Nephron (organoid): ENCODE data around the gene FAM177A1.
"Not testable (repeated sequence)": the region's sequence is repeated elsewhere in the genome, so short reads cannot be mapped to it uniquely, and the experiment has no call there.

Experiments used
- H3K27ac Mint-ChIP-seq, 3 experiments: 2 replicates each; pipeline ENCODE4 v1.8.0; 2020; ENCODE audit warnings: mixed read lengths in 3 of 3, mild to moderate bottlenecking in 2 of 3, moderate library complexity in 1 of 3
- H3K27me3 Mint-ChIP-seq: 2 replicates; pipeline ENCODE4 v1.8.0; 2021; ENCODE audit warnings: low read depth, mild to moderate bottlenecking, moderate library complexity, mixed read lengths
- H3K36me3 Mint-ChIP-seq: 2 replicates; pipeline ENCODE4 v1.8.0; 2020; ENCODE audit warnings: low read depth, mixed read lengths
- H3K4me1 Mint-ChIP-seq: 2 replicates; pipeline ENCODE4 v1.8.0; 2020; ENCODE audit warnings: mixed read lengths
- H3K4me3 Mint-ChIP-seq, 3 experiments: 2 replicates each; pipeline ENCODE4 v1.8.0; 2020; ENCODE audit warnings: mild to moderate bottlenecking in 3 of 3, mixed read lengths in 3 of 3, moderate library complexity in 2 of 3
- H3K9me3 Mint-ChIP-seq: 2 replicates; pipeline ENCODE4 v1.8.0; 2020; ENCODE audit warnings: mixed read lengths
- CTCF ChIP-seq, 3 experiments: fragments of 200-600 bp; sonication (generic); IDR thresholded peaks; one replicate each; pipeline ENCODE4 v1.5.0; 2021; ENCODE audit warnings: antibody characterized with exemption in 3 of 3; ENCODE audit not compliant: unreplicated experiment in 3 of 3

FAM177A1 gene

GRCh38 chr14:35020713-35021112, 25.4 kb upstream of the FAM177A1 start:
- no peak overlapping the region for H3K4me3 Mint-ChIP-seq
- H3K36me3 Mint-ChIP-seq = peaks cover 71% of the 10 kb centered on the region
- no peaks in the 10 kb centered on the region for H3K4me1 Mint-ChIP-seq

GRCh38 chr14:35028435-35028834, 17.6 kb upstream of the FAM177A1 start:
- H3K4me3 Mint-ChIP-seq = no peak overlapping the region
- TF ChIP-seq CTCF (IDR thresholded peaks at IDR 0.05; ENCODE audit: unreplicated experiment in 3 of 3) = no peak
- H3K27me3 Mint-ChIP-seq = no peaks in the 10 kb centered on the region
- no peaks in the 10 kb centered on the region for H3K4me1 Mint-ChIP-seq
- peaks cover 64% of the 10 kb centered on the region for H3K36me3 Mint-ChIP-seq
- peaks cover 2% of the 10 kb centered on the region for H3K9me3 Mint-ChIP-seq
- no peak overlapping the region for H3K27ac Mint-ChIP-seq

More at GRCh38 chr14:35020713-35021112, 25.4 kb upstream of the FAM177A1 start:
- no peaks in the 10 kb centered on the region for H3K9me3 Mint-ChIP-seq
- H3K27me3 Mint-ChIP-seq = no peaks in the 10 kb centered on the region
- no peak for TF ChIP-seq CTCF (IDR thresholded peaks at IDR 0.05; ENCODE audit: unreplicated experiment in 3 of 3)
- no peak overlapping the region for H3K27ac Mint-ChIP-seq

GRCh38 chr14:35032562-35032961, 13.5 kb upstream of the FAM177A1 start:
- TF ChIP-seq CTCF (IDR thresholded peaks at IDR 0.05; ENCODE audit: unreplicated experiment in 3 of 3) = no peak
- Mint-ChIP-seq H3K27ac (no peak overlapping the region), H3K4me3 (no peak overlapping the region), H3K4me1 (no peaks in the 10 kb centered on the region), H3K9me3 (peaks cover 19% of the 10 kb centered on the region), H3K36me3 (peaks cover 61% of the 10 kb centered on the region), H3K27me3 (peaks cover 4% of the 10 kb centered on the region)

GRCh38 chr14:35034440-35034833, 11.6 kb upstream of the FAM177A1 start:
- Mint-ChIP-seq H3K4me3 (no peak overlapping the region), H3K9me3 (peaks cover 19% of the 10 kb centered on the region), H3K4me1 (no peaks in the 10 kb centered on the region), H3K27me3 (peaks cover 4% of the 10 kb centered on the region), H3K36me3 (peaks cover 48% of the 10 kb centered on the region), H3K27ac (no peak overlapping the region)
- no peak for TF ChIP-seq CTCF (IDR thresholded peaks at IDR 0.05; ENCODE audit: unreplicated experiment in 3 of 3)

- H3K27me3 Mint-ChIP-seq, H3K4me3 Mint-ChIP-seq, H3K27ac Mint-ChIP-seq, H3K4me1 Mint-ChIP-seq: not testable (repeated sequence)
- peaks cover 19% of the 10 kb centered on the region for H3K9me3 Mint-ChIP-seq
- H3K36me3 Mint-ChIP-seq = peaks cover 44% of the 10 kb centered on the region
Observed at GRCh38 chr14:35034944-35035554, 11.0 kb upstream of the FAM177A1 start.

GRCh38 chr14:35038312-35038711, 7.8 kb upstream of the FAM177A1 start:
- Mint-ChIP-seq H3K36me3 (peaks cover 24% of the 10 kb centered on the region), H3K9me3 (peaks cover 18% of the 10 kb centered on the region)
- H3K4me1 Mint-ChIP-seq, H3K27me3 Mint-ChIP-seq, H3K4me3 Mint-ChIP-seq, H3K27ac Mint-ChIP-seq: not testable (repeated sequence)

- peak overlapping the region in 1 of 3 experiments; percentile 31 for H3K4me3 Mint-ChIP-seq
Observed at GRCh38 chr14:35042632-35043031, 3.4 kb upstream of the FAM177A1 start.

More at GRCh38 chr14:35042632-35043031, 3.4 kb upstream of the FAM177A1 start:
- Mint-ChIP-seq H3K9me3 (no peaks in the 10 kb centered on the region), H3K4me1 (peaks cover 13% of the 10 kb centered on the region), H3K27ac (peak overlapping the region in 2 of 3 experiments; percentile 24 to 32), H3K36me3 (no peaks in the 10 kb centered on the region), H3K27me3 (no peaks in the 10 kb centered on the region)
- TF ChIP-seq CTCF (IDR thresholded peaks at IDR 0.05; ENCODE audit: unreplicated experiment in 3 of 3) = no peak
